Caco-2 (cell line): ENCODE measurements around the gene MYO15B. TPM values are rescaled to one million over a fixed set of nuclear protein-coding genes. Genes with fewer than 3 reads are reported as not detected.

ENCODE experiments used
- BruUV-seq: library from RNA; stranded (reverse); fragments of 400-500 nt; replicated peaks from 2 replicates; lab custom pipeline; 2021; lab: Mats Ljungman, UMichigan
- CTCF ChIA-PET: fragments of 300-600 bp; sonication (Branson Sonifier 250); formaldehyde crosslinking; loops from one replicate; lab custom pipeline; 2022; ENCODE audit warnings: antibody characterized with exemption; lab: Charles Lee
- POLR2A ChIA-PET: fragments of 300-600 bp; sonication (Branson Sonifier 250); formaldehyde crosslinking; loops from one replicate; lab custom pipeline; 2022; ENCODE audit warnings: antibody characterized with exemption; lab: Charles Lee
- DNase-seq, 2 experiments: peaks; one replicate each; pipeline versions ENCODE4 v3.0.0 to v3.0.0-alpha.2; 2020 to 2022
- H3K27me3 ChIP-seq: replicated peaks from 2 replicates; pipeline ENCODE4 v1.6.0; 2011; ENCODE audit warnings: low read length; ENCODE audit not compliant: control insufficient read depth, insufficient read depth
- H3K36me3 ChIP-seq: 2 replicates; pipeline ENCODE4 v1.5.1; 2011; ENCODE audit warnings: low read length; ENCODE audit not compliant: control insufficient read depth, insufficient read depth
- H3K4me1 ChIP-seq: fragments of 250-450 bp; sonication (Bioruptor Pico); 2 replicates; pipeline ENCODE4 v1.5.1; 2020; ENCODE audit warnings: mild to moderate bottlenecking
- H3K4me3 ChIP-seq: 2 replicates; pipeline ENCODE4 v1.5.1; 2011; ENCODE audit warnings: low read depth, mild to moderate bottlenecking, control low read depth, low read length
- H3K9me3 ChIP-seq: fragments of 250-450 bp; sonication (Bioruptor Pico); 2 replicates; pipeline ENCODE4 v1.5.1; 2020; ENCODE audit warnings: mild to moderate bottlenecking, moderate library complexity
- H3K27ac Mint-ChIP-seq: one replicate; pipeline ENCODE4 v1.8.0; 2022; ENCODE audit warnings: mixed read lengths; ENCODE audit not compliant: unreplicated experiment
- H3K27me3 Mint-ChIP-seq: one replicate; pipeline ENCODE4 v1.8.0; 2022; ENCODE audit warnings: mixed read lengths; ENCODE audit not compliant: insufficient read depth, unreplicated experiment
- H3K36me3 Mint-ChIP-seq: one replicate; pipeline ENCODE4 v1.8.0; 2022; ENCODE audit warnings: mild to moderate bottlenecking, mixed read lengths; ENCODE audit not compliant: insufficient read depth, unreplicated experiment
- H3K4me1 Mint-ChIP-seq: one replicate; pipeline ENCODE4 v1.8.0; 2022; ENCODE audit warnings: low read depth, mixed read lengths; ENCODE audit not compliant: unreplicated experiment
- H3K4me3 Mint-ChIP-seq: one replicate; pipeline ENCODE4 v1.8.0; 2022; ENCODE audit warnings: mild to moderate bottlenecking, moderate library complexity, mixed read lengths; ENCODE audit not compliant: unreplicated experiment
- H3K9me3 Mint-ChIP-seq: one replicate; pipeline ENCODE4 v1.8.0; 2022; ENCODE audit warnings: mixed read lengths; ENCODE audit not compliant: unreplicated experiment
- CTCF ChIP-seq, 2 experiments: fragments of 200-600 bp in 1 of 2; IDR thresholded peaks; 1 replicate in 1 of 2; 2 replicates in 1 of 2; pipeline versions ENCODE4 v1.5.1 to v1.8.0; 2011 to 2022; ENCODE audit warnings: antibody characterized with exemption in 1 of 2, control low read depth in 1 of 2, inconsistent platforms in 1 of 2, low read depth in 1 of 2, low read length in 1 of 2, mild to moderate bottlenecking in 1 of 2, moderate library complexity in 1 of 2; ENCODE audit not compliant: insufficient read depth in 1 of 2, severe bottlenecking in 1 of 2, unreplicated experiment in 1 of 2
- intact Hi-C: fragments of 100-400 bp; cut with micrococcal nuclease; formaldehyde crosslinking; loops from one replicate; pipeline ENCODE4 v1.10.0; 2022; ENCODE audit not compliant: unreplicated experiment
- total RNA-seq: library from RNA; stranded (reverse); gene quantifications from 2 replicates; pipeline ENCODE4 v1.2.3, GENCODE V29; 2022

Gene MYO15B
- total RNA-seq, 1 experiment from 2014 or later: 12.3 TPM

GRCh38 chr17:75544250-75544649 is 43.4 kb upstream of the MYO15B start:
- no peaks in the 10 kb centered on the region for H3K9me3 ChIP-seq
- no peak for DNase-seq
- H3K36me3 ChIP-seq: peaks cover 1% of the 10 kb centered on the region
- POLR2A ChIA-PET: no interaction called here
- intact Hi-C loops: no loop called here
- Mint-ChIP-seq H3K27me3 (no peaks in the 10 kb centered on the region), H3K4me3 (no peak overlapping the region), H3K9me3 (no peaks in the 10 kb centered on the region), H3K4me1 (peaks cover 17% of the 10 kb centered on the region), H3K36me3 (peaks cover 71% of the 10 kb centered on the region), H3K27ac (no peak overlapping the region)
- no peak for TF ChIP-seq CTCF (IDR thresholded peaks at IDR 0.05; ENCODE audit: insufficient read depth in 1 of 2, low read depth in 1 of 2, low read length in 1 of 2, severe bottlenecking in 1 of 2, unreplicated experiment in 1 of 2)
- no TSS peak for BruUV-seq
- CTCF ChIA-PET: no interaction called here
- H3K27me3 ChIP-seq: no peaks in the 10 kb centered on the region
- H3K4me3 ChIP-seq: no peak overlapping the region
- H3K4me1 ChIP-seq: peaks cover 5% of the 10 kb centered on the region

DNA sequence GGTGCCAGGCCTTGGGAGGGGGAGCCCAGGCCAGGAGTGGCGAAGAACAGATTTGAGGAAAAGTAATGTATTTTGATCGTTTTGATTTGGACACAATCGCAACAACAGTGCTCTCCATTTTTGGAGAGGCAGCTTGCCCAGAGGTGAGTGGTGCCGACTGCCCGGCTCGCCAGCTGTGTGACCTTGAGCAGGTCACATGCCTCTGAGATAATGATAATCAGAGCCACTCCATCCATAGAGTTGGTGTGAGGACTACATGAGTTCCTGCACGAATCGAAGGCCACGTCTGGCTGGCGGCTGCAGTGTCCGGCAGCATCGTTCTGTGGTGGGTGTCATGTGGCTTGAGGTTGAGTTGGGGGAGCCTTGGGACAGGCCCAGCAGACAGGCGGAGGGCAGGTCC is 41.4 kb upstream of the MYO15B start:
- H3K27ac Mint-ChIP-seq: no peak overlapping the region

DNA sequence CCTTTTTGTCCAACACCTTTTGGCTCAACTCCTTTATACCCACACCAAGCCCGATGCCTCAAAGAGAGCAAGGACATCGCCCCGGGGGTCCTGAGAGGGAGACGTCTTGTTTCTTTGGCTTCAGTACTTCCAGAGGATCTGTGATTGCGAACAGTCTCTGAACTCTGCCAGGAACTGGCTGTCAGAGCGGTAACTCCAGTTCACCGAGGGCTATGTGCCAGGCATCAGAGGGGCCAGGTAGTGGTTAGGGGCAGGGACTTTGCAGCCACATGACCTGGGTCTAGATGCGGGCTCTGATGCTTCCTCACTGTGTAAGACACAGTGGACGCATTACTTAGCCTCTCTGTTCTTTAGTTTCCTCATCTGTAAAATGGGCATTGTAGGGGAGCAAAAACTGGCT is 40.5 kb upstream of the MYO15B start:
- Mint-ChIP-seq H3K36me3 (peaks cover 69% of the 10 kb centered on the region), H3K4me3 (no peak overlapping the region), H3K27me3 (no peaks in the 10 kb centered on the region), H3K9me3 (no peaks in the 10 kb centered on the region), H3K4me1 (peaks cover 9% of the 10 kb centered on the region), H3K27ac (no peak overlapping the region)
- Histone ChIP-seq H3K9me3 (no peaks in the 10 kb centered on the region), H3K4me1 (peaks cover 28% of the 10 kb centered on the region), H3K4me3 (no peak overlapping the region), H3K36me3 (peaks cover 2% of the 10 kb centered on the region; the same call in 1 of the 2 replicates), H3K27me3 (no peaks in the 10 kb centered on the region)
- intact Hi-C loops: no loop called here
- ChIA-PET POLR2A (no interaction called here), CTCF (interaction anchor here (1.1 kb wide), 1 partner anchor 9 kb away, joined by 3 read pairs; no protein-coding TSS in a partner anchor)
- no peak for DNase-seq
- no TSS peak for BruUV-seq
- no peak for TF ChIP-seq CTCF (IDR thresholded peaks at IDR 0.05; ENCODE audit: insufficient read depth in 1 of 2, low read depth in 1 of 2, low read length in 1 of 2, severe bottlenecking in 1 of 2, unreplicated experiment in 1 of 2)

More for the DNA sequence above, 41.4 kb upstream of the MYO15B start:
- intact Hi-C loops: no loop called here
- no peak overlapping the region for H3K4me3 Mint-ChIP-seq
- no peak for TF ChIP-seq CTCF (IDR thresholded peaks at IDR 0.05; ENCODE audit: insufficient read depth in 1 of 2, low read depth in 1 of 2, low read length in 1 of 2, severe bottlenecking in 1 of 2, unreplicated experiment in 1 of 2)
- H3K36me3 ChIP-seq: peaks cover 2% of the 10 kb centered on the region; the same call in 1 of the 2 replicates
- peaks cover 21% of the 10 kb centered on the region for H3K4me1 ChIP-seq
- CTCF ChIA-PET: no interaction called here
- no peak overlapping the region for H3K4me3 ChIP-seq
- H3K27me3 Mint-ChIP-seq: no peaks in the 10 kb centered on the region
- no TSS peak for BruUV-seq
- H3K36me3 Mint-ChIP-seq: peaks cover 74% of the 10 kb centered on the region
- no peaks in the 10 kb centered on the region for H3K9me3 Mint-ChIP-seq
- DNase-seq: no peak
- POLR2A ChIA-PET: no interaction called here
- H3K4me1 Mint-ChIP-seq: peaks cover 14% of the 10 kb centered on the region
- no peaks in the 10 kb centered on the region for H3K27me3 ChIP-seq
- no peaks in the 10 kb centered on the region for H3K9me3 ChIP-seq
